Progenitor cell of endocrine pancreas (in vitro differentiated cells): ENCODE measurements around the gene CCDC154. TPM values are rescaled to one million over a fixed set of nuclear protein-coding genes. Genes with fewer than 3 reads are reported as not detected.

Source experiments
- DNase-seq: peaks from one replicate; pipeline ENCODE4 v3.0.0; 2021; ENCODE audit warnings: low spot score; ENCODE audit not compliant: unreplicated experiment
- H3K27ac Mint-ChIP-seq: 2 replicates; pipeline ENCODE4 v1.8.0; 2021; ENCODE audit warnings: mild to moderate bottlenecking, moderate library complexity, mixed read lengths
- H3K27me3 Mint-ChIP-seq: 2 replicates; pipeline ENCODE4 v1.8.0; 2021; ENCODE audit warnings: mixed read lengths
- H3K36me3 Mint-ChIP-seq: 2 replicates; pipeline ENCODE4 v1.8.0; 2022; ENCODE audit warnings: mixed read lengths; ENCODE audit not compliant: insufficient read depth
- H3K4me1 Mint-ChIP-seq: 2 replicates; pipeline ENCODE4 v1.8.0; 2021; ENCODE audit warnings: low read depth, mixed read lengths
- H3K4me3 Mint-ChIP-seq: 2 replicates; pipeline ENCODE4 v1.8.0; 2021; ENCODE audit warnings: low read depth, mild to moderate bottlenecking, moderate library complexity, mixed read lengths
- H3K9me3 Mint-ChIP-seq: 2 replicates; pipeline ENCODE4 v1.8.0; 2021; ENCODE audit warnings: low read depth, mixed read lengths
- total RNA-seq: library from RNA; stranded (reverse); gene quantifications from 2 replicates; pipeline ENCODE4 v1.2.1, GENCODE V29; 2021
- TF ChIP-seq, protein P1 (sequence below): fragments of 200-600 bp; sonication (generic); IDR thresholded peaks from one replicate; pipeline ENCODE4 v1.5.0; 2021; ENCODE audit warnings: antibody characterized with exemption, mild to moderate bottlenecking; ENCODE audit not compliant: unreplicated experiment

Gene CCDC154
- total RNA-seq, 1 donor from 2014 or later = 5.7 TPM

DNA sequence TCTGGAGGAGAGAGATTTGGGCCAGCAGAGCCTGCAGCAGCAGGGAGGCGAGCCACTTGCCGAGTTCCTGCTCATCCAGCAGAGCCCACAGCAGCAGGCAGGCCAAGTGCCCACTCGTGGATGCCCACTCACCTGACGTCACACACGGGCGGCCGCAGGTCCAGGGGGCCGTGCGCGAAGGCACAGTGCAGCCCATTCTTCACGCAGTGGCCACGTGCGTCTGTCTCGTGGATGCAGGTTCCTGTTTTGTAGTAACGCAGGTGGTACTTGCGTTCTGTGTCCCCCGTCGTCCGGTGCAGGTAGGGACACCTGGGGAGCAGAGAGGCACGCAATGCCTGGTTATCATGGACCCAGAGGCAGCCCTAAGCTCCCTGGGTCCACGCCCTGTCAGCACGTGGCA is 41.3 kb downstream of the CCDC154 start:
- Mint-ChIP-seq H3K36me3 (peaks cover 8% of the 10 kb centered on the region), H3K27ac (no peak overlapping the region), H3K27me3 (no peaks in the 10 kb centered on the region), H3K4me1 (no peaks in the 10 kb centered on the region), H3K9me3 (no peaks in the 10 kb centered on the region), H3K4me3 (no peak overlapping the region)
- TF ChIP-seq, protein P1, sequence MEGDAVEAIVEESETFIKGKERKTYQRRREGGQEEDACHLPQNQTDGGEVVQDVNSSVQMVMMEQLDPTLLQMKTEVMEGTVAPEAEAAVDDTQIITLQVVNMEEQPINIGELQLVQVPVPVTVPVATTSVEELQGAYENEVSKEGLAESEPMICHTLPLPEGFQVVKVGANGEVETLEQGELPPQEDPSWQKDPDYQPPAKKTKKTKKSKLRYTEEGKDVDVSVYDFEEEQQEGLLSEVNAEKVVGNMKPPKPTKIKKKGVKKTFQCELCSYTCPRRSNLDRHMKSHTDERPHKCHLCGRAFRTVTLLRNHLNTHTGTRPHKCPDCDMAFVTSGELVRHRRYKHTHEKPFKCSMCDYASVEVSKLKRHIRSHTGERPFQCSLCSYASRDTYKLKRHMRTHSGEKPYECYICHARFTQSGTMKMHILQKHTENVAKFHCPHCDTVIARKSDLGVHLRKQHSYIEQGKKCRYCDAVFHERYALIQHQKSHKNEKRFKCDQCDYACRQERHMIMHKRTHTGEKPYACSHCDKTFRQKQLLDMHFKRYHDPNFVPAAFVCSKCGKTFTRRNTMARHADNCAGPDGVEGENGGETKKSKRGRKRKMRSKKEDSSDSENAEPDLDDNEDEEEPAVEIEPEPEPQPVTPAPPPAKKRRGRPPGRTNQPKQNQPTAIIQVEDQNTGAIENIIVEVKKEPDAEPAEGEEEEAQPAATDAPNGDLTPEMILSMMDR = no peak
- DNase-seq = no peak

DNA sequence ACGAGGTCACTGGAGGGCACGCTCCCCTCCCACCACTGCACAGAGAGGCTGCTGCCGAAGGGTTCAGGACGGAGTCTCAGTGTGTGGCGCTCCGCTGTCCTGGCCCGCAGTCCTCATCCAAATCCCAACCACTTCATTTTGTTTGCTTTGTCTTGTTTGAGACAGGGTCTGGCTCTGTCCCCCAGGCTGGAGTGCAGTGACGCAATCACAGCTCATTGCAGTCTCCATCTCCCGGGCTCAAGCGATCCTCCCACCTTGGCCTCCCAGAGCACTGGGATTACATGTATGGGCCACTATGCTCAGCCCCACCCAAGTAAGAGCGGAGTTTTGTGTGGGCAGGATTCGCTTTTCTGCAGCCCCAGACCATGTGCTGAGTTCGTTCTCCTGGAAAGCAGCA is 42.6 kb downstream of the CCDC154 start:
- peaks cover 8% of the 10 kb centered on the region for H3K36me3 Mint-ChIP-seq
- no peaks in the 10 kb centered on the region for H3K27me3 Mint-ChIP-seq
- H3K9me3 Mint-ChIP-seq = no peaks in the 10 kb centered on the region
- no peak overlapping the region for H3K4me3 Mint-ChIP-seq
- DNase-seq = no peak
- TF ChIP-seq, protein P1 = no peak
- no peak overlapping the region for H3K27ac Mint-ChIP-seq
- no peaks in the 10 kb centered on the region for H3K4me1 Mint-ChIP-seq

- TF ChIP-seq, protein P1 = no peak
- H3K27me3 Mint-ChIP-seq = no peaks in the 10 kb centered on the region
- peaks cover 10% of the 10 kb centered on the region for H3K36me3 Mint-ChIP-seq
- no peaks in the 10 kb centered on the region for H3K4me1 Mint-ChIP-seq
- DNase-seq = no peak
- no peaks in the 10 kb centered on the region for H3K9me3 Mint-ChIP-seq
- H3K27ac Mint-ChIP-seq = no peak overlapping the region
- no peak overlapping the region for H3K4me3 Mint-ChIP-seq
Measured at GRCh38 chr16:1401061-1401757, 43.1 kb downstream of the CCDC154 start.

GRCh38 chr16:1398826-1399581 is 45.4 kb downstream of the CCDC154 start:
- Mint-ChIP-seq H3K27ac (no peak overlapping the region), H3K9me3 (no peaks in the 10 kb centered on the region), H3K4me3 (no peak overlapping the region), H3K4me1 (no peaks in the 10 kb centered on the region), H3K27me3 (no peaks in the 10 kb centered on the region), H3K36me3 (peaks cover 10% of the 10 kb centered on the region)
- DNase-seq = no peak
- TF ChIP-seq, protein P1 = no peak

- DNase-seq = no peak
- Mint-ChIP-seq H3K4me1 (no peaks in the 10 kb centered on the region), H3K36me3 (peaks cover 8% of the 10 kb centered on the region), H3K27me3 (no peaks in the 10 kb centered on the region), H3K27ac (no peak overlapping the region), H3K9me3 (no peaks in the 10 kb centered on the region), H3K4me3 (no peak overlapping the region)
- TF ChIP-seq, protein P1 = no peak
Measured at GRCh38 chr16:1398351-1398750, 46.0 kb downstream of the CCDC154 start.
